Activated T-cell treated with anti-CD3 and anti-CD28 coated beads, Interleukin-2, amount 50 U/mL, for 1 hour (primary cell): ENCODE data around the gene KIF9.
"Not testable (repeated sequence)": the region's sequence is repeated elsewhere in the genome, so short reads cannot be mapped to it uniquely, and the experiment has no call there.

Experiments used
- DNase-seq: peaks from one replicate; pipeline ENCODE4 v3.0.0-alpha.2; 2020

The KIF9 gene

DNA sequence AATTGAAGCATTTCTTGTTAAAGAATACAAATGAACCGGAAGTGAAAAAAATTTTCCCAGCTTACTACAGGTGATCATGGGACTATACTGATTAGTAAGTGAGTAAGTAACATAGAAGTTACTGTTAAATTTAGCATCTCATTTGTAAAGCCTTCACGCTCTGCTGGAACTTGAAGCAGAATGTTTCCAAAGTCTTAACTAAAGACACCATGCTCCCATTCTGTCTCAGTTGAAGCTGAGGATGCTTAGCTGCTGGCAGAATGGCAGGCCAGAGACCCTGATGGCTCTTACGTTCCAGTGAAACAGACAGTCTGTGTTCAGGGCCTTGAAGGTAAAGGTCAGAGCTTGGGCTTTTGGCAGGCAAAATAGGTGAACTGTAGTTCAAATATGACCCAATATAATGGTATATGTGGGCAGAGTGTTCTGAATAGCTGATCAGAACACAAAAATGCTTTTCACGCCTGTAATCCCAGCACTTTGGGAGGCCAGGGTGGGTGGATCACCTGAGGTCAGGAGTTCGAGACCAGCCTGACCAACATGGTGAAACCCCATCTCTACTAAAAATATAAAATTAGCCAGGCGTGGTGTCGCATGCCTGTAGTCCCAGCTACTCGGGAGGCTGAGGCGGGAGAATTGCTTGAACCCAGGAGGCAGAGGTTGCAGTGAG, 9.3 kb upstream of the KIF9 start:
- not testable (repeated sequence) for DNase-seq

DNA sequence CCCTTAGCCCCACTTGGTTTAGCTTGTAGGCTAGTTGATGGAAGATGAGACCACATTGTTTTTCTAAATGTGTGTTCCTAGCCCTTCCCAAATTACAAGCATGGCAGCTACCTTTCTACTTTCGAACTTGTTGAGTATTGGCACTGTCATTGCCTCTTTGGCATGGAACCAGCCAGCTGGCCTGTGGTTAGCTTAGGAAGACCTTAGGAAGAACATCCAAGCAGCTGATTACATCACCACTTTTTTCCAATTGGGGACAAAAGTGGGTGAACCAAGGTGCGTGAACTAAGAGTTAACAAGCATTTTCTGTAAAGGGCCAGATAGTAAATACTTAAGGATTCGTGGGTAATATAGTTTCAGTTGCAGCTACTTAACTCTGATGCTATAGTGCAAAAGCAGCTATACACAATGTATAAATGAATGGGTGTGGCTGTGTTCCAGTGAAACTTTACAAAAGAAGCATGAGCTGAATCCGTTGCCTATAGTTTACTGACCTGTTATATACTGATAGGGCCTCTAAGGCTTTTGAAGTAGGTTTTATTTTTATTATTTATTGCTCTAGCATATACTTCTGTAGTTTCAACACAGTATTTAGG, 8.7 kb upstream of the KIF9 start:
- DNase-seq, result no peak

DNA sequence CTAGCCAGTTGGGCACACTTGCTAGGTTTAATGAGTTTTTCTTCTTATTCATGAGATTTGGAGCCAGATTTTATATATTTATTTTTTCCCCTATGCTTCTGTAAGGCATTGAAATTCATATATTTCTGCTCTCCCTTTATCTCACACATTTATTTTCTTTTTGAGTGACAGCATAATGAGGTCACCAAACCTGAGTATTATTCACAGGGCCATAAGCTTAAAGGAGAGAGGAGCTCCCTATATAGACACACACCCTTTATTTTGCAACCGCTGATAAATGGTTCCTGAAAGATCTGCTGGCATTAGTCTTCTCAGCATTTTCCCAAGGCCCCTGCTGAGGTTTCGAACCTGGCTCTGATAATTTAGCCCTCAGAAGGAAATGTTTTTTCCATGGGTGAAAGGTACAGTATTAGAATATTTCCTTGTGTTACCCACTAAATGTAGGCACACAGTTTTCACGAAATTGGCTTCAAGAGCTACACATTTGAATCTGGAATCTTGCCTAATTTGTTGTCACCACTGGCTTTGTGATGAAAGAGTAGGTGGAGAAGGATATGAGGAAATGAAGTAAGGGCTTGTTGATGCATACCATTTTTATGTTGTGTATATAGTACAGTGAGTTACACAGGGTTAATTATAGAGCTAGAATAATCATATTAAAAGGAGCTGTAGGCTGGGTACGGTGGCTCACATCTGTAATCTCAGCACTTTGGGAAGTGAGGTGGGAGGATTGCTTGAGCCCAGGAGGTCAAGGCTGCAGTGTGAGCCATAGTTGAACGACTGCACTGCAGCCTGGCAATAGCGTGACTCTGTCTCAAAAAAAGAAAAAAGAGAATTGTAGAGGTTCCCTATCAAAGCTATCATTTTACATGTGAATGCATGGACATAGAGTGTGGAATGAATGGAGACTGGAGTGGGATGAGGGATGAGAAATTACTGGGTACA, 6.6 kb upstream of the KIF9 start:
- DNase-seq, result no peak

DNA sequence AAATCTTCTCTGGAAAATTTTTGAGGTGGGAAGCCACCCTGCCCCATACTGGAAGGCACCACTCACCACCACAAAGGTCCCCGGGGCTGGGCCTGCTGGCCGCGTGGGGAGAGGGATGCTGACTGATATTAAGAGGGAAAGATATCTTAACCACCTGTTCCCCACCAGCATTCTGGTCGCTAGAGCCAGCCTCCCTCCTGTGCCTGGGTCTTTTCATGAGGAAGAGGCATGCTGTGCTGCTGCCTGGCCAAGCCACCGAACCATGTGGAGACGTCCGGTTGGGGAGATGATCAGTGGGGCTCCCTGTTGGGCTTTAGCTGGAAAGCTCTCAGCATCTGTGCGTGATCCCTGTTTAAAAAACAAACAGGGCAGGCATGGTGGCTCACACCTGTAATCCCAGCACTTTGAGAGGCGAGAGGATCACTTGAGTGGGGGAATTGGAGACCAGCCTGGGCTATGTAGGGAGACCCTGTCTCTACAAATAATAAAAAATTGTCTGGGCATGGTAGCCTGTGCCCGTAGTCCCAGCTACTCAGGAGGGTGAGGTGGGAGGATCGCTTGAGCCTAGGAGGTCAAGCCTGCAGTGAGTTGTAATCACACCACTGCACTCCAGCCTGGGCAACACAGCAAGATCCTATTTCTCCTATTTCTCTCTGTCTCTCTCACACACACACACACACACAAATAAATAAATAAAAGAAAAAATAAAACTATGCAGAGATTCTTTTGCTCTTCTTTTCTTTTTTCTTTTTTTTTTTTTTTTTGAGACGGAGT, 1.2 kb upstream of the KIF9 start:
- peak; percentile 21 for DNase-seq

DNA sequence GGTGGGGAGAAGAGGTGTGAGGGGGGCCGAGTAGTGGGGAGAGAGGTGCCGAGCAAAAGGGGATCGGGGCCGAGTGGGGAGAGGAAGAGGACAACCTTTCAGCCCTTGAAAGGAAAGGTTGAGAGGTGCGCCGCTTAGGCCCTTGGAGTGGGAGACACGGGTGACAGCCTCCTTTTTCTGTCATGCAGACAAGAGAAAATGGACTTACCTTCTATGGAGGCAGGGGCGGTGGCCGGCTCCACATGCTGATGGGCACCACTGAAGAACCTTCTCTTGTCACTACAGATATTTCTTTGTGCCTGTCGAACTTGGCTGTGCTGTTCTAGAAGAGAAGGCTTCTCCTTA, 566 bp upstream of the KIF9 start:
- DNase-seq, result no peak

DNA sequence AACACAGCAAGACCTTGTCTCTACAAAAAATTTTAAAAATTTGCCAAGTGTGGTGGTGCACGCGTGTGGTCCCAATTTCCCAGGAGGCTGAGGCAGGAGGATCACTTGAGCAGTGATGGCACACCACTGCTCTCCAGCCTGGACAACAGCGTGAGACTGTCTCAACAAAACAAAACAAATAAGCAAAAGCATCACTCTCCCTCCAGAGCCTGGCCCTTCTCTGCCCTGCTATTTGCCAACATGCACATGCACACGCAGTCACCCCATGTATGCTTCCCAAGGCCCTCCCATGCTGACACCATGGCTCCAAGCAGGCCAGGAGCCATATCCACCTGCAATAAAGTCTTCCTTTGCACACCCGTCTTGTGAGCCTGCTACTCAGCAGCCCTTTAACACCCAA, 2.1 kb downstream of the KIF9 start:
- DNase-seq, result no peak

DNA sequence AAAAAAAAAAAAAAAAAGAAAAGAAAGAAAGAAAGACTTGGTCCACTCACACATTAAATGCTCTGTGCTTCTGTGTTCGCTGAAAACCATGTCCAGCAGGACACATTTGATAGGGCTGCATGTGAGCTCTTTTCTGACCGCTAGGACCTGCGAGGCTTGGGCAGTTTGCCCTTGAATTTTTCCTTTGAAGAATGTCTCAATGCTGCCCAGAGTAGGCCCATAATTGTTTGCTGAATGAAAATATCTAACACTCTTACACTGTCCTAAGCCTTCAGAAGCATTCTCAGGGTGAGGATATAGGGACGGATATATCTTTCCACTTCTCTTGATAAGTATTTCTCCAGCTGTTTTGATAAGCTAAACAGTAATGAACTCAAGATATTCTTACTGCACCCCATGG, 6.0 kb downstream of the KIF9 start:
- no peak for DNase-seq

DNA sequence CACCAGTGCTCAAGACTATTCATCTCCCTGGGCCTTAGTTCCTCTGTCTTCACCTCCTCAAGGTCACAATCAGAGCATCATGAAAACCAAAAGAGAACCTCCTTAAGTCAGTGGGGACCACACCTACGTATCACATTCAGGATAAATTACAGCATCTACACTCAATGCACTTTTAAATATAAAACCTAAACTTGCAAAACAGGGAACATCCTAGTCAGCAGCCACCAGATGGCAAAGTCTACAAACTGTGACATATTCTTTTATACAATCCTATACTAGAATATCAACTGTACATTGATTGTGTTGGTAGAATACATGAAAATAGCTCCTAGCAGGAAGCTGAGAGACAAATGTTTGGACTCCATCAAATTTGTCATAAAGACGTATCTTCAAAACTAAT, 7.9 kb downstream of the KIF9 start:
- no peak for DNase-seq

DNA sequence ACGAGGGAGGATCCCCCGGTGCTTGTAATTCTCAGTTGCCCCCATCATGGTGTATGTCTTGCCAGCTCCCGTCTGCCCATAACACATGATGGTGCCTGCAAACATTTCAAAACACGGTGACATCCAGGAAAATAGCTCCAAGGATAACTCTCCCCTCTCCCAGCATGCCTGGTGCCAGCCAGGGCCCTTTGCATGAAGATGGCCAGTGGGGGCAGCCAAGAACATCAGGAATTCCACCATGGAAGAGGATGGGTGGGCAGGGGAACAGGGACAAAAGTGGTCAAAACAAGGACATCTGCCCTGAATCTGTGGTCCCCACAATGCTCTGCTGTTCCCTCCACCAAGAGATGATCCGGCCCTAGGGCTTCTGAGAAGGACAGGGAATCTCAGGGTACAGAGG, 9.0 kb downstream of the KIF9 start:
- DNase-seq, result no peak

DNA sequence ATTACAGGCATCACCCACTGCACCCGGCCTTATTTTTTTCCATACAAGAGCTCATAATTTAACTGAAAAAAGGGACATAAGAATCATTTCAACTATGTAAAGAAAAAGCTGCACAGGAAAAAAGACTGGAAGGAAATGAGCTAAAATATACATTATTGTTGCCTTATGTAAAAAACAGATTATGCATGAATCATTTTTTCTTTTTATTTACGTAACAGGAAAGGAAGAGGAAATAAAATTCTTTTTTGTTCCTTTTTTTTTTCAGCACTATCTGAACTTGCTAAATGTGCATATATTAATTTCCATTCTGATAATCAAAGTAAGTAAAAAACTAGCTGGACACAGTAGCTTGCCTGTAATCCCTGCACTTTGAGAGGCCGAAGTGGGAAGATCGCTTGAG, 12.1 kb downstream of the KIF9 start:
- DNase-seq, result no peak

DNA sequence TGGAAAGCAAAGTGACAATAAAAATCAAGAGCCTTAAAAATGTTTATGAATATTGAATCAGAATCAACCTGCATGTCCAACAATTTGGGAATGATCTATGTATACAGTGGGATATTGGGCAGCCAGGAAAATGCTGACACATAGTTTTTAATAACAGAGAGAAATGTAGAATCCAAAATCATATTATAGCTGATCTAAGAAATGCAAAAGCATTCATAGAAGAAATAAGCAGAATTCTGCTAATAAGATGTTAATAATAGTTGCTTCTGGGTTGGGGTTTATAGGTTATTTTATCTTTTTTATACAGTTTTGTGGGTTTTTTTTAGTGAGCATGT, 15.1 kb downstream of the KIF9 start:
- no peak for DNase-seq

DNA sequence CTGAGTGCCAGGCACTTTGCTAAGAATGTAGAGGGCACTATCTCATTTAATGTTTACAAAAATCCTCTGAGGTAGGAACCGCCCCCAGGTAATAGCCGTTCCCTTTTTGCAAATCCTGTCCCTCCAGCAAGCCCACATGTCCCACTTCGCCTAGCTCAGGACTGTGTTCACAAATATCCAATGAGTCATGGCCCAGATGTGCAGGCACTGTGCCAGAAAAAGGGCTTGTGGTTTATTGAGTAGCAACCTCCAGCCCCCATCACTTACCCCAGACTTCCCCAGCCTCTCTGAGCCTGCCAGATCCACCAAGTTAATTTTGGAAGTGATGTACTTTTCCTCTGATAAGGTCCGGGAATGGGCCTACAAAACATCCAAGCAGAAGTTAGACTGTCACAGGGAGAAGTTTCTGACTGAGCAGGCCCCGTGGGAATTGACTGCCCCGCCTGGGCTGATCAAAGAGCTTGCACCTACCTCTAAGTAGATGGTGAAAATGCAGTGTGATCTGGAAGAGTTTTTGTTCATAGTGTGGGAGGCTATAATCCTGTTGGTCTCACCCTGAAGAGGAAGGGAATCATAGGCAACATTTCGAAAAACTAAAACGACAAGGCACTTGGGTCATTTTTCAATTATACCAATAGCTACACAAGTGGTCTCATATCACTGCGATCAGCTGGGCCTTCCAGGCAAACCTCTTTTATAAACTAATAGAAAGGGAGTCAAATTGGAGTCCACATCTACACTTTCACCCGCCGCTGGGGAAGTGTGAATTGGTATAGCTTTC, 15.7 kb downstream of the KIF9 start:
- DNase-seq, result peak; percentile 49

DNA sequence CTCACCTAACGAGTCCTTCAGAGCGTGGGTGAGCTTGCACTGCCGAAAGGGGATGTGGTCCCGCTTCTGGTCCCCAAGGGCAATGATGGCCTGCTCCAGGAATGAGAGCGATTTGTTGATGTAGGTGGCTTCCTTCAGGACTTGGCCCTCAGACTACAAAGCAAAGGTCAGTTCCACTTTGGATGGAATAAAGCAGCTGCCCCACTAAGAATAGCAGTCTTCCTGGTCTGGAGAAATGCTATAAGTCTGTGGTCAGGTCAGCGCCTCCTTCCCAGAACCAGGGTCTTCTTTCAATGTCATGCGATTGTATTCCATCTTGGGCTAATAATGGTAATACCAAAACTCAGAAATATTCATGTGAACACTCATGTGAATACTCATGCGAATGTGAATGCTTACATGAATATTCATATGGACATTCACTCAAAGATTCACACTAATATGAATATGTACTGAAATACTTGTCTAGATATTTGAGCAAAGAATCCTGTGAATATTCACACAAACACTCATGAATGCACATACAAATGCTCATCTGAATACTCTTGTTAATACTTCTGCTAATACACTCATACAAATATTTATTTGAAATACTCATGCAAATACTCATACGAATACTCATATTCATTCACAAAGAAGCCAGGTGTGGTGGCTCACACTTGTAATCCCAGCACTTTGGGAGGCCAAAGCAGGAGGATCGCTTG, 16.7 kb downstream of the KIF9 start:
- no peak for DNase-seq

DNA sequence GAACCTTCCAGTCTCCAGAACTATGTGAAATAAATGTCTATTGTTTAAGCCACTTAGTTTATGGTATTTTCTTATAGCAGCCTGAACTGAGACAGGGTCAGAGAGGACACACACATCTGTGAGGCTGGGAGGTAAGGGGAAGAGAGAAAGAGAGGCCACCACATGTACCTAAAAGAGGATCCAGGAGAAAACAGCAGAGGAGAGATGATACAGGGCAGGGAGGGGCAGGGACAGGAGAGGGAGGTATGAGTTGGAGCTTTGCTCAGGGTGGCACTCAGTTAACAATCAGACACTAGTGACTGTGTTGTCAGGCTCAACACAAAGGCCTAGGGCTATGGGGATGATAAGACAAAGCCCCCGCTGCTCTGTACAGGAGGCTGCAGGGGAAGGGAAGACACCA, 17.6 kb downstream of the KIF9 start:
- DNase-seq, result no peak

DNA sequence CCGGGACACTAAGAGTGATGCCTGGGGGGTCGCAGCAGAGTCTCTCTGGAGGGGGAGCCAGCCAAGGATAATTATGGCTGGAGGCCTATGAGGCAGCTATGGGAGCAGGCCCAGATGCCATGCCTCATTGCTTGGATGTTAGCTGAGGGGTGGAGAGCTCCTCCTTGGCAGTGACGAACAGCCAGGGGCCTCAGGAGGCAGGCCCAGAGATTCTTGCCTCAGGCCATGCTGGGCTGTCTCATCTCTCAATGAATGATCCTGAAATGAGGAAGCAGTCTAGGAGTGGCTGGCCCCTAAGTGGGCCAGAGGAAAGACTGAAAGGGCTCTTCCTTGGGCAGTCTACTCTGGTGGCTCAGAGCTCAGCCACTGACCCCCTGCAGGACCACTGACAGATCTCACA, 21.3 kb downstream of the KIF9 start:
- no peak for DNase-seq

DNA sequence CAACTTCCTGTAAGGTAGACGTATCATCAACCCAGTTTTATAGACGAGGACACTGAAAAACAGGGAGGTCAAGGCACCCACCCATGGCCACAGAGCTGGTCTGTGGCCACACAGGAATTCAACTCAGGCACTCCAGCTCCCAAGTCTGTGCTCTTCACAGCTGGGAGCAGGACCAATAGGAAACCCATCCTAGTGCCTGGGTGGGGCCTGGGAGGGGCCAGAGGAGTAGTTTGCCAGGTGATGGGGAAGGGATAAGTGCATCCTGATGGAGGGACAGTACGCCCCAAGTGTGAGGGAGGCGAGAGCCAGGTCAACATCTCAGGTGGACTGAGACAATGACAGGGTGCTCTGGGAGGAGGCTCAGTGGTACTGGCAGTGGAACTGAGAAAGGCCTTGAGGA, 22.0 kb downstream of the KIF9 start:
- no peak for DNase-seq

DNA sequence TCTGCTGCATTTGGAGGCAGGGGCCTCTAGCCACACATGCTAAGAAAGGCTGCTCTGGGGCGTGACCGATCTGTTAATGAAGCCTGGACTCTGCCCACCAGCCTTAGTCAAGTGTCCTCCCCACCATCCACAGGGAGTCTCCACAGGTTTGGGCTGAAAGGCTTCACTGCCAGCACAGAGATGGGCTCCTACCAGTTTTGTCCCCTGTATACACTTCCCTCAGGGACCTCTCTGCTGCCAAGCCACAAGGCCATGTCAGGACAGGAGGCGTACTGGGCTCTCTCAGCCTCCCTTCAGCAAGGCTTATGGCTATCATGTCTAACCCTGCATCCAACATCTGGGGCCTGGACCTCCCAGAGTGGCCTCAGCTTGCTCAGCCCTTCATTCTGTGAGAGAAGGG, 23.5 kb downstream of the KIF9 start:
- no peak for DNase-seq

DNA sequence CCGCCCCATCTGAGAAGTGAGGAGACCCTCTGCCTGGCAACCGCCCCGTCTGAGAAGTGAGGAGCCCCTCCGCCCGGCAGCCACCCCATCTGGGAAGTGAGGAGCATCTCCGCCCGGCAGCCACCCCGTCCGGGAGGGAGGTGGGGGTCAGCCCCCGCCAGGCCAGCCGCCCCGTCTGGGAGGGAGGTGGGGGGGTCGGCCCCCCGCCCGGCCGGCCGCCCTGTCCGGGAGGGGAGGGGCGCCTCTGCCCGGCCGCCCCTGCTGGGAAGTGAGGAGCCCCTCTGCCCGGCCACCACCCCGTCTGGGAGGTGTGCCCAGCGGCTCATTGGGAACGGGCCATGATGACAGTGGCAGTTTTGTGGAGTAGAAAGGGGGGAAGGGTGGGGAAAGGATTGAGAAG, 26.3 kb downstream of the KIF9 start:
- not testable (repeated sequence) for DNase-seq

DNA sequence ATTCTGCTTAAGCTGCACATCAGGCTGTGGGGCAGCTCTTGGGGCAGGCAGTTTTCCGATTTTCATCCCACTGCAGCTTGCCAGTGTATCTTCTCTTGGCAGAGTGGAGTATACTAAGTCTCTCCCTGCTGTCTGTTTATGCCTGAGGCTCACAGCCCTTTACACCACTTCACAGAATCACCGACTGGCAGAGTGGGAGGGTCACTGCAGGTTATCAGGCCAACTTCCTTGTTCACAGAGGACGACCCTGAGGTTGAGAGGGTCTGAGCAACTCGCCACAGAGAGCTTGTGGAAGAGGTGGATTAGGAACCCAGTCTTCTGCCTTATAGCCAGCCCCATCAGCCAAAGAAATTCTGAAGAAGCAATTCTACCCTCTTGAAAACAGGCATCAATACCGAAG, 30.9 kb downstream of the KIF9 start:
- DNase-seq, result no peak

DNA sequence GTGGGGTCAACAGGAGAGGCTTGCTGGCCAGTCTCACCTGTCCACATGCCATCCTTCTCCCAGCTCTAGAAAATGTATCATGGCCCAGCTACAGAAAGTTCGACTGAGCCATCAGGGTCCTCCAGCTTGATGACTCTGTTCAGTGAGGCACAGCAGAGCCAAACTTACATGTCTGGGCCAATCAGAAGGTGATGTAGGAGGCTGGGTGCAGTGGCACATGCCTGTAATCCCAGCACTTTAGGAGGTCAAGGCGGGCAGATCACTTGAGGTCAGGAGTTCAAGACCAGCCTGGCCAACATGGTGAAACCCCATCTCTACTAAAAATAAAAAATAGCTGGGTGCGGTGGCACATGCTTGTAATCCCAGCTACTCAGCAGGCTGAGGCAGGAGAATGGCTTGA, 31.5 kb downstream of the KIF9 start:
- DNase-seq, result not testable (repeated sequence)

DNA sequence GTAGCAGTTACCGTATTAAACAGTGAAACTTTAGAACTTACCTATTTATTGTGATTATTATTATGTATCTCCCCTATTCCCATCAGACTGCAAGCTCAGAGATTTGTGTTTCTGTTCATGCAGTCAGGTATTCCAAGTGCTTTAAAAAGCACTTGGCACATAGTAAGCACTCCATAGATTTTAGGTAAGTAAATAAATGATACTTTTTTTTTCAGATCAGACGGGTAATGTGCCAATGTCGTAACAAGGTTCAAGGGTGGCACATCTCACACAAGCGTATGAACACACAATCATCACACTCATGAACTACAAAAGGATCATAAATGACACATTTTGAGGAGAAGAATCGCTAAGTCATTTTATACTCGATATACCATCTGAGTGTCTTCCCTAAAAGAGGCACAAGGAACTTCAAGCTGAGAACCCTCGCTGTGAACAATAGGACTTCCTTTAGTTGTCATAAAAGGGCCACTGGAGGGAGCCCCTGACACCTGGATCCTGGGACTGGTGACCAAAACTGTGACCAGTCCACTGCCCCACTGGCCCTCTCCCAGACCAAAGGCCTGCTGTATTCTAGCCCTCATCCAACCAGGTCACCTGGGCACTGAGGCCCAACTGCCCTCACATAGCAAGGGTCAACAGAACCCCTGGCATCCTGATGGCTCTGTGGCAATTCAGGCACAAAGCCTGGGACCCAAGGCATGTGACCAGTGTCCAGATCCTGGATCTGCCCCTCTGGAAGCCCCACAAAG, 32.1 kb downstream of the KIF9 start:
- DNase-seq, result no peak
